GM06990 (cell line): ENCODE results near the gene CYSRT1.

Experiments used
- DNase-seq: peaks from one replicate; pipeline ENCODE4 v3.0.0-alpha.2; 2011; ENCODE audit not compliant: insufficient read length; ENCODE audit errors: extremely low read depth
- H3K27me3 ChIP-seq: replicated peaks from 2 replicates; pipeline ENCODE4 v1.6.0; 2011; ENCODE audit warnings: low read length; ENCODE audit not compliant: control insufficient read depth, insufficient read depth
- H3K36me3 ChIP-seq: 2 replicates; pipeline ENCODE4 v1.5.1; 2011; ENCODE audit warnings: low read length; ENCODE audit not compliant: control insufficient read depth, insufficient read depth
- H3K4me3 ChIP-seq: replicated peaks from 2 replicates; pipeline ENCODE4 v1.5.1; 2011; ENCODE audit warnings: low read depth, mild to moderate bottlenecking, control low read depth, low read length
- TF ChIP-seq, protein P1 (sequence below): IDR thresholded peaks from 2 replicates; pipeline ENCODE4 v1.5.1; 2011; ENCODE audit warnings: low read length, control low read depth, mild to moderate bottlenecking, inconsistent platforms; ENCODE audit not compliant: insufficient read depth, poor library complexity, severe bottlenecking

The CYSRT1 gene

DNA sequence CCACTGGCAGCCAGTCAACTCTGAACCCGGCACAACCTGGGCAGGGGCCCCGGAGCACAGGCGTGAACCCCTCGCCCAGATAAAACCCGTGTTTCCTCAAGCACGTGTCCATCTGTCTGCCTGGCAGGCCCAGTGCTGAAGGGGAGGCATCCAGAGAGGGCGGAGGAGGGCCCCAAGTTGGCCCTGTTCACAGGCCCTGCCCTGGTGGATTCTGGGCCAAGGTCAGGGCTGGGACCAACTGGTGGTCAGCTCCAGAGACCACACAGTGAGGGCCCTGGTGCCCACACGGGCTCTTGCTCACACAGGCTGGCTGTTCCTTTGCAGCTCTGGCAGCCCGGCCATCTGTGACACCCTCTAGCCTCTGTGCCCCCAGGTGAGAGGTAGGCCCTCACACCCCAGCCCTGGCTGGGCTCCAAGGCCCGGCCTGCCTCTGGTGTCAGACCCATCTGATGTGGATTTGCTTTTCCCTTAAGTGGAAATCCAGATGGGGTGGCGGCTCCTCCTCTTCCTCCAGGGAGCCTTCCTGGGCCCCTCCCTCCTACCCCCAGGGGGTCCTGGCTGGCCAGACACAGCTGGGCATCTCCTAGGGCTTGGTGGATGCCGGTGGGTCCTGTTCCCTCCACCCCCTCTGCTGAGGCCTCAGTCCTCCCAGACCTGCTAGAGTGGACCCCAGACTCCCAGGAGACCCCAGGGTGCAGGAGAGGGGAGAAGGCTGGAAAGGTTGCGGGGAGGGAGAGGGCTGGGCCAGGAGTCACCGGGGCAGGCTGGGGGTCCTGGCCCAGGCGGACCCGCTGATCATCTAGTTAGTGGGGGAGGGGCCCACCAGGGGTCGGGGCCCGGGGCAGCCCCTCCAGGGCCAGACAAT lies 25.6 kb downstream of the CYSRT1 start:
- H3K27me3 ChIP-seq = no peaks in the 10 kb centered on the region
- H3K4me3 ChIP-seq = no peak overlapping the region
- TF ChIP-seq, protein P1, sequence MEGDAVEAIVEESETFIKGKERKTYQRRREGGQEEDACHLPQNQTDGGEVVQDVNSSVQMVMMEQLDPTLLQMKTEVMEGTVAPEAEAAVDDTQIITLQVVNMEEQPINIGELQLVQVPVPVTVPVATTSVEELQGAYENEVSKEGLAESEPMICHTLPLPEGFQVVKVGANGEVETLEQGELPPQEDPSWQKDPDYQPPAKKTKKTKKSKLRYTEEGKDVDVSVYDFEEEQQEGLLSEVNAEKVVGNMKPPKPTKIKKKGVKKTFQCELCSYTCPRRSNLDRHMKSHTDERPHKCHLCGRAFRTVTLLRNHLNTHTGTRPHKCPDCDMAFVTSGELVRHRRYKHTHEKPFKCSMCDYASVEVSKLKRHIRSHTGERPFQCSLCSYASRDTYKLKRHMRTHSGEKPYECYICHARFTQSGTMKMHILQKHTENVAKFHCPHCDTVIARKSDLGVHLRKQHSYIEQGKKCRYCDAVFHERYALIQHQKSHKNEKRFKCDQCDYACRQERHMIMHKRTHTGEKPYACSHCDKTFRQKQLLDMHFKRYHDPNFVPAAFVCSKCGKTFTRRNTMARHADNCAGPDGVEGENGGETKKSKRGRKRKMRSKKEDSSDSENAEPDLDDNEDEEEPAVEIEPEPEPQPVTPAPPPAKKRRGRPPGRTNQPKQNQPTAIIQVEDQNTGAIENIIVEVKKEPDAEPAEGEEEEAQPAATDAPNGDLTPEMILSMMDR = no peak
- no peaks in the 10 kb centered on the region for H3K36me3 ChIP-seq
- no peak for DNase-seq

DNA sequence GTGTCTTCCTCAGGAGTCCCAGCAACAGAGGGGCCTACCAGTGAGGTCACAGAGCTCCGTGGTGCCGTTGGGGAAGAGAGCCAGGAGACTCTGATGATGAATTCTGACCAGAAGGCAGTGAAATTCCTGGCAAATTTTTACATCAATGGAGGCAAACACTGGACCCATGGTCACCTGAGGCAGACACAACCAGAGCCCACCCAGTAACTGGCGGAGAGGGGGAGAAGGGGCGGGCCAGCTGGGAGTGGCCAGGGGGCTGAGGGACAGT lies 26.2 kb downstream of the CYSRT1 start, which contains the start of gene STPG3:
STPG3 (plus strand) TSS at position 93 of the 268 bp plus-strand sequence; CDS start at position 94, 1 bp downstream.
- no peaks in the 10 kb centered on the region for H3K27me3 ChIP-seq
- H3K4me3 ChIP-seq = no peak within 1 kb of the TSS
- TF ChIP-seq, protein P1 = no peak
- no peaks in the 10 kb centered on the region for H3K36me3 ChIP-seq
- DNase-seq = no peak

DNA sequence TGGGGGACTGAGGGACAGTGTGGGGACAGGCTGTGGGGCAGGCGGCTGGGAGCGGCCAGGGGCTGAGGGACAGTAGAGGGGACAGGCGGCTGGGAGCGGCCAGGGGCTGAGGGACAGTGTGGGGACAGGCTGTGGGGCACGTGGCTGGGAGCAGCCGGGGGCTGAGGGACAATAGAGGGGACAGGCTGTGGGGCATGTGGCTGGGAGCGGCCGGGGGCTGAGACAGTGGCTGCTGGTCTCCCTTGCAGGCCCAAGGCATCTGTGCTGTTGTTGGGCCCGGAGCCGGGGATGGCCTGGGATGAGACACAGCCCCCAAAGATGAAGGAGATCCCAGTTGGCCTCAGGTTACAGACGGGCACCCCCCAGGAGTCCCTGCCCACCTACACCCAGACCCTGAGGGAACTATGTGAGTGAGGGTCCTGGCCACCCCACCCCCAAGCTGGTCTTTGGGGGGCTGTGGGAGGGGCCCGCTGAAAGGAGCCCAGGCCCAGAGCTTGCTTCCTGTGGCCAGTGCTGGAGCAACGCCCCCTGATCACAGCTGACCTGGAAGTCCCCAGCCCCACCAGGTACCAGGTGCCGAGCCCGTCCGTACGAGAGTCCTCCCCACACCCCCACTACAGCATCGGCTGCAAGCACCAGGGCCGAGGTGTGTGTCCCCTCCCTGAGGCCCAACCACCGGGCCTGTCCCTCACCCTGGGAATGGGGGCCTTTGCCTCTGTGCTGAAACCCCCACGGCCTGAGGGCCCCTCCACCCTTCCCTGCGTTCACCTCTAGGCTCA lies 26.7 kb downstream of the CYSRT1 start:
- no peak for DNase-seq
- TF ChIP-seq, protein P1 = no peak
- Histone ChIP-seq H3K36me3 (peaks cover under 1% of the 10 kb centered on the region; the same call in 1 of the 2 replicates), H3K4me3 (no peak overlapping the region), H3K27me3 (no peaks in the 10 kb centered on the region)

DNA sequence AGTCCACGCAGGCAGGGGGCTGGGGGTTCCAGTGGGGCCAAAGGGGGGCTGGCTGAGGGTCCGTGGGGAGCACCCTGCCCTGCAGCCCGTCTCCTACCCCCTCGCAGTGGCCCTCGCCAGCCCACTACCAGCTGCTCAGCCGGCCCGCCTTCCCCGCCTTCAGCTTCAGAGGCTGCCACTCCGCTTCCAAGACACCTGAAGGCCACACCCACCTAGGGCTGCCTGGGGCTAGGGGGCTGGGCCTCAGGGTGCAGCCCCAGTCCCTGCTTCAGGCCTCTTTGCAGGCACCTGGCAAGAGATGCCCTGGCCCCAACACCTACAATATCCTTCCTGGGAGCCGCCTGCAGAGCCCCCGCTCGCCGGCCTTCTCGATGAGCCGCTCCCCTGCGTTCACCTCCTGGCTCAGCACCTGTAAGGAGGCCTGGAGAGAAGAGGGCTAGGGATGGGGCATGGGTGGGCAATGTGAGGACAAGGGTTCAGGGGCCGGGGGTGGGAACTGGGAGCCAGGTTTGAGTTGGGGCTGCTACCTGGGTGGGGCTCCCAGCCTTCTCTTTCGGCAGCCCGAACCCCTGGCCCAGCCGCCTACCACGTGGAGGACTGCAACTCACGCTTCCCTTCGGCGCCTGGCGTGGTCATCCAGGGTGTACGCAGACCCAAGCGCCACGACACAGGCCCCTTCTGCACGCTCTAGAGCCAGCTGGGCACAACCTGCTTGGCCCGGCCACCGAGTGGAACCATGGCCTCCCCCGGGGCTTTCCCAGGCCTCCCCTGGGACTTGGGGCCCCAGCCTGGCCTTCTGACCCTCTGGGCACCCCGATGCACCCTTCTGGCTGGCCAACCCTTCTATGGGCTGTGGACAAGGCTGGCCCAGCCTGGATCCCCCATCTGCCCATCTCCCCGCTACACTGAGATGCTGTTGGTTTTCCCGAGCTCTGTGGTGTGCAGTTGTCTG lies 27.9 kb downstream of the CYSRT1 start:
- Histone ChIP-seq H3K27me3 (no peaks in the 10 kb centered on the region), H3K36me3 (peaks cover 1% of the 10 kb centered on the region; the same call in 1 of the 2 replicates), H3K4me3 (no peak overlapping the region)
- TF ChIP-seq, protein P1 = no peak
- no peak for DNase-seq
